Trophoblast cell (in vitro differentiated cells and primary cell): ENCODE measurements around the gene ZNF672. TPM values are rescaled to one million over a fixed set of nuclear protein-coding genes. Genes with fewer than 3 reads are reported as not detected.
"Not testable (repeated sequence)": the region's sequence is repeated elsewhere in the genome, so short reads cannot be mapped to it uniquely, and the experiment has no call there.

Experiments used
- DNase-seq, 2 donors: peaks; one replicate each; pipeline ENCODE4 v3.0.0-alpha.2; 2016
- H2AFZ ChIP-seq: 2 replicates; pipeline ENCODE4 v1.6.1; 2013; ENCODE audit warnings: low read length, moderate library complexity, mild to moderate bottlenecking; ENCODE audit not compliant: insufficient read depth, poor library complexity
- H2AK5ac ChIP-seq: 2 replicates; pipeline ENCODE4 v1.6.1; 2013; ENCODE audit warnings: mild to moderate bottlenecking, low read length
- H2BK120ac ChIP-seq: 2 replicates; pipeline ENCODE4 v1.6.1; 2013; ENCODE audit warnings: low read length, mild to moderate bottlenecking, moderate library complexity; ENCODE audit not compliant: insufficient read depth, poor library complexity
- H2BK12ac ChIP-seq: 2 replicates; pipeline ENCODE4 v1.6.1; 2013; ENCODE audit warnings: mild to moderate bottlenecking, low read length, moderate library complexity
- H2BK5ac ChIP-seq: 2 replicates; pipeline ENCODE4 v1.6.1; 2013; ENCODE audit warnings: low read length, low read depth, moderate library complexity, mild to moderate bottlenecking; ENCODE audit not compliant: poor library complexity
- H3K14ac ChIP-seq: 2 replicates; pipeline ENCODE4 v1.6.1; 2013; ENCODE audit warnings: mild to moderate bottlenecking, low read length
- H3K18ac ChIP-seq: 2 replicates; pipeline ENCODE4 v1.6.1; 2013; ENCODE audit warnings: mild to moderate bottlenecking, low read length
- H3K23ac ChIP-seq: 2 replicates; pipeline ENCODE4 v1.6.1; 2013; ENCODE audit warnings: low read length
- H3K27ac ChIP-seq: 2 replicates; pipeline ENCODE4 v1.5.1; 2013; ENCODE audit warnings: low read depth, mild to moderate bottlenecking, inconsistent platforms, low read length, moderate library complexity
- H3K27me3 ChIP-seq: 2 replicates; pipeline ENCODE4 v1.6.1; 2013; ENCODE audit warnings: inconsistent platforms, mild to moderate bottlenecking, low read length, moderate library complexity; ENCODE audit not compliant: insufficient read depth
- H3K36me3 ChIP-seq, 2 experiments: 1 replicate in 1 of 2; 2 replicates in 1 of 2; pipeline ENCODE4 v1.6.1; 2013; ENCODE audit warnings: low read length in 2 of 2, mild to moderate bottlenecking in 2 of 2, moderate library complexity in 1 of 2; ENCODE audit not compliant: insufficient read depth in 2 of 2, control insufficient read depth in 1 of 2
- H3K4ac ChIP-seq: 2 replicates; pipeline ENCODE4 v1.6.1; 2013; ENCODE audit warnings: low read depth, mild to moderate bottlenecking, low read length, moderate library complexity
- H3K4me1 ChIP-seq, 2 experiments: 1 replicate in 1 of 2; 2 replicates in 1 of 2; pipeline ENCODE4 v1.6.1; 2013; ENCODE audit warnings: low read length in 2 of 2, mild to moderate bottlenecking in 2 of 2, moderate library complexity in 1 of 2; ENCODE audit not compliant: insufficient read depth in 2 of 2, control insufficient read depth in 1 of 2
- H3K4me2 ChIP-seq: 2 replicates; pipeline ENCODE4 v1.6.1; 2013; ENCODE audit warnings: inconsistent platforms, mild to moderate bottlenecking, low read length, moderate library complexity
- H3K4me3 ChIP-seq: 2 replicates; pipeline ENCODE4 v1.5.1; 2013; ENCODE audit warnings: mild to moderate bottlenecking, low read depth, low read length, inconsistent platforms
- H3K79me1 ChIP-seq: one replicate; pipeline ENCODE4 v1.6.1; 2013; ENCODE audit warnings: low read length
- H3K79me2 ChIP-seq: 2 replicates; pipeline ENCODE4 v1.6.1; 2013; ENCODE audit warnings: low read length, mild to moderate bottlenecking; ENCODE audit not compliant: control insufficient read depth, insufficient read depth, poor library complexity
- H3K9ac ChIP-seq: 2 replicates; pipeline ENCODE4 v1.6.1; 2013; ENCODE audit warnings: mild to moderate bottlenecking, low read length
- H3K9me3 ChIP-seq: 2 replicates; pipeline ENCODE4 v1.6.1; 2013; ENCODE audit warnings: low read depth, mild to moderate bottlenecking, control low read depth, inconsistent platforms, low read length; ENCODE audit not compliant: insufficient read depth
- H4K12ac ChIP-seq: 2 replicates; pipeline ENCODE4 v1.6.1; 2013; ENCODE audit warnings: low read depth, mild to moderate bottlenecking, low read length, moderate library complexity
- H4K8ac ChIP-seq: 2 replicates; pipeline ENCODE4 v1.6.1; 2013; ENCODE audit warnings: low read depth, mild to moderate bottlenecking, low read length, moderate library complexity
- H4K91ac ChIP-seq: one replicate; pipeline ENCODE4 v1.6.1; 2013; ENCODE audit warnings: low read depth, mild to moderate bottlenecking, low read length, moderate library complexity
- WGBS: extraction: QIAGEN DNeasy Blood & Tissue Kit; methylation state at CpG from one replicate; pipeline ENCODE4 v1.1.7; 2013; ENCODE audit warnings: missing lambda C conversion rate; ENCODE audit not compliant: insufficient read length, insufficient coverage; ENCODE audit errors: extremely low coverage; 5-methylcytosine and 5-hydroxymethylcytosine counted together
- polyA plus RNA-seq: library from polyadenylated mRNA; stranded (reverse); fragments of 200-250 nt; gene quantifications from 2 replicates; pipeline ENCODE4 v1.2.3, GENCODE V29; 2013

The ZNF672 gene
- 40.2 and 42.1 TPM in 2 replicates for polyA plus RNA-seq

DNA sequence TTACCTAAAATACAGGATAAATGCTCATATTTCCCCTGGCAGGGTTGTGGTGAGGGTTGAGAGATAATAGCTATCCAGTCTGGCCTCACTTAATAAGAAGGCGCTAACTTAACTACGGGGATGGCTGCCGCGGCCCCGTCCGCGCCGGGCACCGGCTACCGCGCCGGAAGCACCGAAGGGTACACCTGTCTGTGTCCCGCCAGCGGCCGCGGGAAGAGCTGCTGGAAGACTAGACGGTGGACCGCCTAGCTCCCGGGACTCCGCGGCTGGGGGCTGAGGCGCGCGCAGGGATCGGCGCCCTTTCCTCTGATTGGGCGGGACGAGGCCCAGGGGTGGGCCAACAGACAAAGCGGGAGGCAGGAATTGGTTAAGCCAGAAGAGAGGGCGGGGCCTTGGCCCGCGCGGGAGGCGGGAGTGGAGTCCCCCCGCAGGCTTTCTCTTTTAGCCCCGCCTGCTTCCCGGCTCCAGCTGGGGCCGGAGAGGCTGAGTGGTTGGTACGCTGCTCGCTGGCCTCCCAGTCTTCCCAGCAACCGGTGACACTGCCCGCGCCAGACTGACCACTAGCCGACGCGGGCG lies at the start of gene ZNF672:
Gene ZNF672 (plus strand): TSS at position 444 of the 576 bp plus-strand sequence. CDS start 9,051 bp downstream, outside the sequence.
- peak within 1 kb of the TSS; percentile 35 for H2BK120ac ChIP-seq
- peak within 1 kb of the TSS; percentile 77 for H2AFZ ChIP-seq
- peaks cover 12% of the 10 kb centered on the region for H3K79me1 ChIP-seq
- H3K4ac ChIP-seq: peak within 1 kb of the TSS; percentile 61
- peak within 1 kb of the TSS; percentile 59 for H2BK5ac ChIP-seq
- peaks cover 2 to 6% of the 10 kb centered on the region in 2 experiments for H3K36me3 ChIP-seq
- peak within 1 kb of the TSS; percentile 93 for H3K14ac ChIP-seq
- peaks cover 2 to 4% of the 10 kb centered on the region in 2 experiments for H3K4me1 ChIP-seq
- H3K9ac ChIP-seq: peak within 1 kb of the TSS; percentile 79
- WGBS: no CpG with 5 or more reads among the region's 48 CpGs
- H3K4me3 ChIP-seq: peak within 1 kb of the TSS; percentile 88
- H2AK5ac ChIP-seq: peak within 1 kb of the TSS; percentile 75
- H4K91ac ChIP-seq: peak within 1 kb of the TSS; percentile 82
- H3K9me3 ChIP-seq: no peaks in the 10 kb centered on the region
- peak within 1 kb of the TSS; percentile 85 for H3K18ac ChIP-seq
- peak within 1 kb of the TSS; percentile 82 for H4K8ac ChIP-seq
- H3K27ac ChIP-seq: peak within 1 kb of the TSS; percentile 93
- H3K27me3 ChIP-seq: no peaks in the 10 kb centered on the region
- H4K12ac ChIP-seq: peak within 1 kb of the TSS; percentile 27
- H2BK12ac ChIP-seq: peak within 1 kb of the TSS; percentile 40
- peaks cover 7% of the 10 kb centered on the region for H3K79me2 ChIP-seq
- peak; percentile 99 for DNase-seq
- H3K4me2 ChIP-seq: peak within 1 kb of the TSS; percentile 98
- H3K23ac ChIP-seq: no peak within 1 kb of the TSS

DNA sequence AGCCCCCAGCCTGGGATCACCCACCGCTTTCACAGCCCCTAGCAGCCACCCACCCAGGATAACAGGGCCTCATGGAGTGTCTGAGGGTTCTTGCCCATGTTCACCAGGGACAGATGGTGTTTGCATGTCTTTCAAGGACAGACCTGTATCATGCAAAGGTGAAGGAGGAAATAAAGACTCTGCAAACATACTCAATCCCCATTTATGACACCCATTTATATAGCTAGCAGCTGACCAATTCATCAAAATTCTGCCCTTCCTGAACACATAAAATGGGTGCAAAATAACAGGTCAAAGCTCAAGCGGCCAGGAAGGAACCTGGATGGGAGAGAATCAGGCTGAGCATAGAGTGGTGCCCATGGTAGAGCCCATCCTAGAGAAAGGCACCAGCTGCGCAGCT lies 49.7 kb upstream of the ZNF672 start:
- no peak overlapping the region for H2BK12ac ChIP-seq
- no peak overlapping the region for H3K23ac ChIP-seq
- H2BK5ac ChIP-seq: no peak overlapping the region
- peaks cover 34% of the 10 kb centered on the region for H3K9me3 ChIP-seq
- no peak overlapping the region for H3K4ac ChIP-seq
- no peak overlapping the region for H3K14ac ChIP-seq
- no peaks in the 10 kb centered on the region for H3K27me3 ChIP-seq
- no peak overlapping the region for H2BK120ac ChIP-seq
- DNase-seq: no peak
- no peak overlapping the region for H2AK5ac ChIP-seq
- no peaks in the 10 kb centered on the region for H3K79me2 ChIP-seq
- no peaks in the 10 kb centered on the region for H3K36me3 ChIP-seq
- no peak overlapping the region for H3K4me3 ChIP-seq
- H4K8ac ChIP-seq: no peak overlapping the region
- H3K4me2 ChIP-seq: no peak overlapping the region
- no peak overlapping the region for H3K27ac ChIP-seq
- H3K18ac ChIP-seq: no peak overlapping the region
- no peak overlapping the region for H4K91ac ChIP-seq
- no peak overlapping the region for H3K9ac ChIP-seq
- H3K79me1 ChIP-seq: no peaks in the 10 kb centered on the region
- no peak overlapping the region for H4K12ac ChIP-seq
- H2AFZ ChIP-seq: no peak overlapping the region
- WGBS: no CpG with 5 or more reads among the region's 3 CpGs
- no peaks in the 10 kb centered on the region for H3K4me1 ChIP-seq

DNA sequence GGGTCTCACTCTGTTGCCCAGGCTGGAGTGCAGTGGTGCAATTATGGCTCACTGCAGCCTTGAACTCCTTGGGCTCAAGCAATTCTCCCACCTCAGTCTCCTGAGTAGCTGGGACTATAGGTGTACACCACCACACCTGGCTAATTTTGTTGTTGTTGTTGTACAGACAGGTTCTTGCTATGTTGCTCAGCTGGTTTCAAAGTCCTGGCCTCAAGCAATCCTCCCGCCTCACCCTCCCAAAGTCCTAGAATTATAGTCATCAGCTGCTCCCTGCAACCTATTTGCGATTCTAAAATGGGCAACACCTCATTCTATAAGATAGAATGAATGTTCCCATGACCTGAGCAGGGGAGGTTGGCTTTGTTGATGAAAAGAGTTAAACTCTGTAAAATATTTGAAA lies 48.7 kb upstream of the ZNF672 start:
- not testable (repeated sequence) for H4K8ac ChIP-seq, H3K4me2 ChIP-seq, H3K14ac ChIP-seq, H2BK120ac ChIP-seq, H3K9ac ChIP-seq, H2BK5ac ChIP-seq, H3K23ac ChIP-seq, H3K4me3 ChIP-seq, H3K27ac ChIP-seq, H2BK12ac ChIP-seq, H2AK5ac ChIP-seq, H3K4me1 ChIP-seq, H2AFZ ChIP-seq, H3K18ac ChIP-seq, H4K12ac ChIP-seq, H3K4ac ChIP-seq, H3K79me1 ChIP-seq, H3K36me3 ChIP-seq, H3K79me2 ChIP-seq, H4K91ac ChIP-seq, H3K27me3 ChIP-seq
- no CpG with 5 or more reads among the region's 2 CpGs for WGBS
- peak; percentile 84 to 89 for DNase-seq
- H3K9me3 ChIP-seq: peaks cover 26% of the 10 kb centered on the region

DNA sequence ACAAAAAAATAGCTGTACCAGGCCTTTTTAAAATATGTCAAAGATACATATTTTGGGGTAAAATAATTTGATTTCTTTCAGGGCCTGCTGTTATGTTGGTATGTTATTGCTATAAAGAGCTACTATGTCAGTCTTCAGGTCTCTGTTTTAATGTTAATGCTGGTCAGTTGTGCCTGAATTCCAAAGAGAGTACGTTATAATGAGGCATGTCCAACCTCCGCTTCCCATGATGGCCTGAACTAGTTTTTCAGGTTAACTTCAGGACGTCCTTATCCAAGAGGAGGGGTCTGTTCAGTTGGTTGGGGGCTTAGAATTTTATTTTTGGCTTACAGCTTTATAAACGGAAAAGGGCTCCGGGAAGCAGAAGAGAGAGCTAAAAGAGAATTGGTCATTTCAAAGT lies 47.6 kb upstream of the ZNF672 start:
- Histone ChIP-seq H4K8ac (no peak overlapping the region), H3K79me2 (no peaks in the 10 kb centered on the region), H2AK5ac (no peak overlapping the region), H3K4me2 (no peak overlapping the region), H4K12ac (no peak overlapping the region), H3K9me3 (peaks cover 23% of the 10 kb centered on the region), H3K27ac (no peak overlapping the region), H3K4me1 (no peaks in the 10 kb centered on the region), H3K4ac (no peak overlapping the region), H3K4me3 (no peak overlapping the region), H3K23ac (no peak overlapping the region), H2BK120ac (no peak overlapping the region), H3K14ac (no peak overlapping the region), H3K79me1 (no peaks in the 10 kb centered on the region), H2BK5ac (no peak overlapping the region), H3K18ac (no peak overlapping the region), H3K27me3 (no peaks in the 10 kb centered on the region), H3K9ac (no peak overlapping the region), H4K91ac (no peak overlapping the region), H2BK12ac (no peak overlapping the region), H3K36me3 (no peaks in the 10 kb centered on the region), H2AFZ (no peak overlapping the region)
- DNase-seq: peak; percentile 64 to 73
- WGBS: no CpG with 5 or more reads among the region's 5 CpGs
